GM04503 (cell line): Measurements from ENCODE around the gene SVEP1.
"Not testable (repeated sequence)": the region's sequence is repeated elsewhere in the genome, so short reads cannot be mapped to it uniquely, and the experiment has no call there.

Source experiments
- DNase-seq: peaks from one replicate; pipeline ENCODE4 v3.0.0-alpha.2; 2012; ENCODE audit warnings: low read depth

Gene SVEP1

DNA sequence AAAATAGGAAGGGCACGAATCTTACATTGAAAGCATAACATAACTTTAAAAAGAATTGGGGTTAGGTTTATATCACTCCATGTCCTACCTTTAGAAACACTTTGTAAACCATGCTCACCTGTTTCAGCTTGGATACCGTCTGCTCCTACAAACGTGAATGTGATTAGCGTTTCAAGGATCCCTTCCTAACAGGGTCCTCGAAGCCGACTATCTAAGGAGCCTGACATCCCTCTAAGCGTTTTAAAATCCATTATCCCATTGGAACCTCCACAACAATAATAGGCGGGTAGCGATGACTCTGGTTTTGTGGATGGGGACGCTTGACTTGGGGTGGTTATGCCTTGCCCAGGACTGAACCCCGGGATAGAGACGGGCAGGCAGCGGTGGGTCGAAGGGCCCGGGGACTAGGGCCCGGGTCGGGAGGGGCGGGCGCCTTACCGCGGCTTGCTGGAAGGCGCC lies 937 bp downstream of the SVEP1 start:
- DNase-seq, result no peak

DNA sequence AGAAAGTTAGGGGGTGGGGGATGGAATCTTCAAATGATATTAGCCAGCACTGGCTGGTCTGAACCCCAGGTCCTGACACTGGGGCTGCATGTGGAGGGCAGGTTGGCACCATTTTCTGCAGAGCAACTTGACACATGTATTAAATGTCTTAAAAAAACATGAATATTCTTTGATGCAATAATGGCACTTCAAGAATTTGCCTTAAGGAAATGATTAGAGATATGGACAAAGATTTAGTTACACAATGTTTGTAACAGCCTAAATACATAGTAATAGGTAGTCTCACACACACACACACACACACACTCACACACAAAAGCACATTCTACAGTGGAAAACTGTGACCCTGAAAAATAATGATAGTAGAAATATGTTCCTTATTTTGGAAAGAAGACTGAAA lies 3.6 kb downstream of the SVEP1 start:
- no peak for DNase-seq

DNA sequence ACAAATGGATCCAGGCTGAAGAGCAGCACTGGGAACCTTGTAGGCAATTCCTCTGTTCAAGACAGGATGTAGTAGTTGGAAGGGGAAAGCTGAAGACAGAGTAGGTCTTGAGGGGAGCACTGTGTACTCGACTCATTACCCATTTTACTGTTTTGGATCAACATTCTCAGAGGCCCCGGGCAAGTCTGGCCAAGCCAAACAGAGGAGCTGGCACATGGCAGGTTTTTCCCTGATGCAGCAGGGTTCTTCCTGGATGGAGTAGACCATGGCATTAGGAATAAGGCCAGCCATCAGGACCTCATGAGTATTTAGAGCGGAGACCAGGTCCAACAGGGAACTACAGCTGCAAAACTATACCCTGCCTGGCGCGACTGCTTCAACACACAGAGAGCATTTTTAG lies 4.4 kb downstream of the SVEP1 start:
- DNase-seq, result no peak

DNA sequence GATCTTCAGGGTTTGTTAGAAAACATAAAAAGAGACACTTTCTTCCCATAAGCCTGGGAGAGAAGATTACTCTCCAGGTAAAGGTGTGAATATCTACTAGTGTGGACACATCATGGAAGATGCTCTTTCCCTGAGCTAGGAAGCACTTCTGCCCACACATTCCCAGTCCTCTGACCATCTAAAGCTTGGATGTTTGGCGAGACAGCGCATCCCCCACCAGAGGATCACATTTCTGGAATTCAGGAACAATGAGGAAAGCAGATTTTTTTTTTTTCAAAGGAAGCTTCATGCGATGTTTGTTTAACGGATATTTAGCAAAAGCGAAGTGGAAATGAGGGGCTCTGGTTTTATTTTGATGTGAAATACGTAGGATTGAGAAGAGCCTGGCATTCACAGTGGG lies 6.2 kb downstream of the SVEP1 start:
- no peak for DNase-seq

DNA sequence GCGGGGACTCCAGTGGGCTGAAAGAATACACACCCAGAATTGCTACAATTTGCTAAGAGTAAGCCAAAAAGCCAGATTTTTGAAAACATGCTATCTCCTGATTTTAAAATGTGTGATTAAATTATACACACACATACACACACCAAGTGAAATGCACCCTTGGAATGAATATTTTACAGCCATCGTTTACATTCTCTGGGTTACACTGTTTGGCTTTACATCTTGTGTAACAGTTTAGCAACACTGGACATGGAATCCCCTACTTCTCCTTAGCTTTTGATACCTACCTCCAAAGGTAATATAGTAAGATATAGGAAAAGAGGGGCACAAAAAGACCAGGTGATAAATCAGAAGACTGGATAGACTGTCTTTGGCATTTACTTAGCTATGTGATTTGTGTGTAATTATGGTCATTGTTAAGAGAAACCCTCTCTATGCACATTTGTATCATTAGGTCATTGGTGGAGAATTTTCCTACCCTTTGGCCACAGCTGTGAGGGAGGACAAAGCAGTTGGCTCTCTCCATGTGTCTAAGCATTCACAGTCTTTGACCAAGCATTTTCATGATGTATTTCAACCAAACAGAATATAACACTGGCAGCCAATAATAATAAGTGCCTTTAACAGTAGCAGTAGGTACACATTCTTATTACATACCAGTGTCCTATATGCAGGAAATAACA lies 7.6 kb downstream of the SVEP1 start:
- DNase-seq, result no peak

DNA sequence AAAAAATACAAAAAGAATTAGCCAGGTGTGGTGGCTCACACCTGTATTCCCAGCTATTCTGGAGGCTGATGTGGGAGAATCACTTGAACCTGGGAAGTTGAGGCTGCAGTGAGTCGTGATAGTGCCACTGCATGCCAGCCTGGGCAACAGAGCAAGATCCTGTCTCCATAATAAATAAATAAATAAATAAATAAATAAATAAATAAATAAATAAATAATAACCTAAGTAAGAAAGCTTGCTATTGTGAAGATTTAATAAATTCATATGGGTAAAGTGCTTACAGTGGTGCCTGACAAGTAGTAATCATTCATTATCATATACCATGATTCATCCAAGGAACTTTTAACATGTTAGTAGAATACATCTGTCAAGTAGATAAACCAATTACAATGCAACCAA lies 13.4 kb downstream of the SVEP1 start:
- DNase-seq, result no peak

DNA sequence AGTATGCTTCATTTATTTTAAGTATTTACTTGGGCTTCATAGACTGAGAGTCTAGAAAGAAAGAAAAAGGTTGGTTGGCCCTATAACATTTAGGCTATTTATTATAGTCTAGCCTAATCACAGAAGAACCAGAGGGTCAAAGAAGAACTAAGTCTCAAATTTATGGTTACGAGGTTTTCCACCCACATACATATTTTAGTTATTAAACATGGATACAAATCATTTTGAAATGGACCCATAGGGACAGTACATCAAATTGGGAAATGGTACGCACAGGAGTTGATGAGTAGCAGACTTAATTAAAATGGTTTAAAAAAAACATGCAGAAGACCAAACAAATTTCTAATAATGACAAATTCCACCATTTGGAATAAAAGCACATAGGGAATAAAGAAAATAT lies 17.7 kb downstream of the SVEP1 start:
- no peak for DNase-seq

DNA sequence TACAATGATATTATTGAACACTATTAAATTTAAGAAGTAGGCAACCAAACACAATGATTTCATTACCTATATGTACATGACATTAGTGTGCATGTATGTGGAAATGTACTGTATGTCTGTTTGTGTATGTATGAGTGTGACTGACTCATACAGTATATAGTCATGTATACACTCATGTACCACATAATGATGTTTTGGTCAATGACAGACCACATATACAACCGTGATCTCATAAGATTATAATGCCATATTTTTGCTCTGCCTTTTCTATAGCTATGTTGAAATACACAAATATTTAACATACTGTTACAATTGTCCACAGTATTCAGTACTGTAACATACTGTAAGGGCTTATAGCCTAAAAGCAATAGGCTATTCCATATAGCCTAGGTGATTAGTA lies 19.7 kb downstream of the SVEP1 start:
- DNase-seq, result no peak

DNA sequence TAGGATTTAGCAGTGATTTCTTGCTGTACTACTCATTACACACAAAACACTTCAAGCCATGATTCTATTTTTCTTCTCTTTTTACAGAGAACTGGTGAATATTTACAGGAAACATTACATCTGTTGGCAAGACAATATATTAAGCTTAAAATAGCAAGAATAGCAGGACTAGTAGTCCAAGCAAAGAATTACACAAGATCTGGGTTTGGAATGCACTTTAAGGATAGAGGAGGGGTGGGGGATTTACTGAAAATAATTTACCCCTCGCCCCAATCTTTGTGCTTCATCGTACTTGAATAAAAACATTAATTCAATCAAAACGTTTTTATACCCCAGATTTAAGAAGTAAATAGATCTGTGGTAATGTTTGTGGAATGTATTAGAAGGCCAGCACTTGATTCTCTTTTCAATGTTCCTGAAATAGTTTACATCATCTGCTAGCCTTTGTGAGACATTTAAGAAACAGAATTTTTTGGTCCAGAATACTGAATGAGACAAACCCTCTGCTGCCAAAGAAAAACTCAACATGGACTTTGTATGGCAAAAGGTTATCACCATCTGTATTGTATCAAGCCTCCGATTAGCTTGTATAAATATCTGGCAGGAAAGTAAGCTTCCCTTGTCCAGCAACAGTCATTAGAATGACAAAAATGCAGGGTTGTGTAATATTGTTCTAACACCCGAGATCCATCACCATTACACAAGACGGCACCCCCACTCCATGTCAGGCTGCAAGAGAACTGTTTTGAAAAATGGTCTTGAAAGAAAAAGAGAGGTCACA lies 23.8 kb downstream of the SVEP1 start:
- DNase-seq, result peak; percentile 86

DNA sequence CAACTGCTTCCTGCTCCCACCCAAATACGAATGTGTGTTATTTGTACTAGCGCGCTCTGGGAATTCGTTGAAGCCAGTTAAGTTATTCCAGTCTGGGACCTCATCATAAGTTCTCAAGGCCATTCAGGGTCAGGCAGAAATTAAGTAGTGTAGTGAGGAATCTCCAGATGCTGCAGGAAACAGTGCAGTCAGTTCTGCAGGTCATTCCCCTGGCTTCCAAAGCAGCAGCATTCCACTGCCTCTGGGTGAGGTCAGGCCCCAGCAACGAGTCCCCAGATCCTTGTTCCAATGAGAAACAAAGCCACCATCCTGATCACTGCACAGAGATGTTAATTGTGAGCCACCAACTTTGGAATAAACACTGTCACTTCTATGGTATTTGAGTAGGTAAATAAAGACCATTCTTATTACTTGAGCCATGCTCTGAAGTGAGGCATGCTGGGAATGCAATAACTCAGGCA lies 33.1 kb downstream of the SVEP1 start:
- no peak for DNase-seq

DNA sequence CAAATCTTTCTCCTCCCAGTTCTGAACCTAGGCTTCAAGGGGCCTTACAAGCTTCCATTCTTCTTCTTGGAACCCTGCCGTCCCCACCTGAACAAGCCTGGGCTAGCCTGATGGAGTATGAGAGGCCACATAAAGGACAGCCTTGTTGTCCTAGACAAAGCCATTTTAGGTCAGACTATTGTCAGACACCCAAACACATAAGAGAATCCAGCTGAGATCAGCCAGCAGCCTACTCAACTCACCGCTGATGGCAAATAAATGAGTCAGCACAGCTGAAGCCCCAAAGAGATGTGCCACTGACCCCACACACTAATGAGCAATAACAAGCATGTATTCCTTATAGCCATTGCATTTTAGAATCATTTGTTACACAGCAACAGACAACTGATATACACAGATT lies 33.8 kb downstream of the SVEP1 start:
- DNase-seq, result no peak

DNA sequence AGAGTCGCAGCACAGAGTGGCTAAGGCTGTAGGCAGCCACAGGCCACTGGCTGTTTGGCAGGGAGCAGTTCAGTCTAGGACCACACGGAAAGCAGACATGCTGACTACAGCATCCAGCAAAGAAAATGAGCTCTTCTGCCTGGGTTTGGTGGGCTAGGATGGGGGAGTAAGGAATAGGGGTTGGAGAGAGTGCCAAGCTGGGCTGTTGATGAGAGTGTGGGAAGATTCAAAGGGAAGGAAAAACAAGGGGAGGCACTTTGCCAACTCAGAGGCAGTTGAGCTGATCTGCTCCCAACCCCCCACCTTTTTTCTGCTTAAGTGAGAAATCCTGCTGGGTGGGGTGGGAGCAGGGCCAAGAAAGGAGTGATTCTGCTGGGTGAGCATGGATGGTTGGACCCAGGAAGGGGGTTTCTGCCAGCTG lies 35.9 kb downstream of the SVEP1 start:
- no peak for DNase-seq

DNA sequence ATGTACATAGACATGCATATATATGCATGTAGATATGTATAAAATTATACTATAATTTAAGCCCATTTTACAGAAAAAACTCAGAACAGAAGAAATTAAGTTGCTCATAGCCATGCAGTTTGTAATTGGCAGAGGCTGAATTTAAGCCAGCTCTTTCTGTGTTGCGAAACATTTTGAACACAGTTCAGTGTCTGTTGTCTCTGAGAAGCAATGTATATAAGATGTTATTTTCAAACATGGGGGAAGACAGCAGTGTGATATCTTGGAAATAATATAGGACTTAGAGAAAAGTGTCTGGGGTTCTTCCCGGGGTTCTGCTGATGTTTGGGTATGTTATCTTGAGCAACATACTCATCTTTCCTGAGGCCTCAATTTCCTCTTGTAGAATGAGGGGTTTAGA lies 37.6 kb downstream of the SVEP1 start:
- no peak for DNase-seq

DNA sequence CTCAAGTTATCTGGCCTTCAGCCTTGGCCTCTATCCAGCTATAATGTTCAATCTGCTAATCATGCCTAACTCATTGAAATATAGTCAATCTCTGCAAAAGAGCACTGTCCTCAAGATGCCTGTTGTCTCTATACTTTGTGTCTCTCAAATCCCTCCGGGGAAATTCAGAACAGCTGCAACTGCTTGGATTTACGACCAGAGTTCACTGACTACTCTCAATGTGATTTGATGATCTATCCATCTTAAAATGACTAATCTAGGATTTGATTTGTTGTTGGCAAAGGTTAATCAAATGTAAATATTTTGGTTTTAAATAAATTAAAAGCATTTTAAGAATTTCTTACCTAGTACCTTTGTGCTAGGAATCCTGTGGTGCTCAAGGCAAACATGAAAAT lies 40.9 kb downstream of the SVEP1 start:
- DNase-seq, result no peak

DNA sequence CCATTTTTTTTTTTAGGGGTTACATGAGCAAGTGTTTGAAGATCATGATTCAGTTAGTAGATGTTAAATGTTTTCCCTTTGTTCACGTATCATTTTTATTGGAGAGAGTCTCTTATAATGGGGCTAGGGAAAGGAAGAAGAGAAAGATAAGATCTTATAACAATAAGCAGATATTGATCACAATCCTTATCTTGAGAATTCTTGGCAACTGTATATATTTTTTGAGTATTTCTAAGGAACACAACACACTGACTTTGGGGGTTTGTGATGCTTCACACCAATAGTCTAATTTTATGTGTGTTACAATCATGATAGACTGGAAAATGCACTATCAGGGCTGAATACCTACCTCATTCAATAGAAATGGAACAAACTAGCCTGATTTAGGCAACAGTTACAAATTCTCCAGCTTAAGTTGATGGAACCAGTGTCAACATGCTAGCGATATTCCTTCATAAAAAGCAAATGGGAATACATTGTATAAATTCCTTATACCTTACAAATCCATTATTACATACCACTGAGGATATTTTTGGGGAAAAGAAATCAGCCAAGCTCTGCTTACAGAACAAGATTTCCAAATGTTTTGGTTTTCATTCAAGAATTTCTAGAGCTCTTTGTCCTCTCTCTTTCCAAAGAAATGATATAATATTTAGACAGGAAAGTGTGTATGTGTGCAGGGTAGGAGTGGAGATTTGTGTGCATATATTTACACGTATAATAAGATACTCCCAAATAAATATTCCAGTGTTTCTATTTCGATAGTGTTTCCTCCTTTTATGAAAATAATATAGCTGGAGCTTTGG lies 41.5 kb downstream of the SVEP1 start:
- DNase-seq, result peak; percentile 50

DNA sequence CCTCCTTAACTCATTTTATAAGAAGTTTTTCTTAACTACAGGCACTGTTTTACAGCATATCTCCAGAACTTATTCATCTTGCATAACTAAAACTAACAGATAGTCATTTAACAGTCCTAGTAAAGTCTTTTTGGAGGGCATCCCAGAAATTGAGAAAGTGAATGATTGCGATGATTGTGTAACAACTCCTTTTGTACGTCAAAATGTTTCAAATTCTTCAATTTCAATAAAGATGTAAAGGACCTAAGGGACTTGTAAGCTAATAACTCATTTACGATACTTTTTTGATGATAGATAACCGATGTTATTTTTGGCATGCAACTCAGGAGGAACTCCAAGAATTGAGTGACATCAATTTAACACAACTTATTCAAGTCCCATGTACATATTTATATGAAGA lies 42.7 kb downstream of the SVEP1 start:
- peak; percentile 71 for DNase-seq

DNA sequence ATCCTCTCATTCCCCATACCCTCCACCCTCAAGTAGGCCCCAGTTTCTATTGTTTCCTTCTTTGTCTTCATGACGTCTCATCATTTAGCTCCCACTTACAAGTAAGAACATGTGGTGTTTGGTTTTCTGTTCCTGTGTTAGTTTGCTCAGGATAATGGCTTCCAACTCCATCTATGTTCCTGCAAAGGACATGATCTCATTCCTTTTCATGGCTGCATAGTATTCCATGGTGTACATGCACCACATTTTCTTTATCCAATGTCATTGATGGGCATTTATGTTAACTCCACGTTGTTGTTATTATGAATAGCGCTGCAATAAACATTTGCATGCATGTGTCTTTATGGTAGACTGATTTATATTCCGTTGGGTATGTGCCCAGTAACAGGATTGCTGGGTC lies 45.4 kb downstream of the SVEP1 start:
- DNase-seq, result not testable (repeated sequence)

DNA sequence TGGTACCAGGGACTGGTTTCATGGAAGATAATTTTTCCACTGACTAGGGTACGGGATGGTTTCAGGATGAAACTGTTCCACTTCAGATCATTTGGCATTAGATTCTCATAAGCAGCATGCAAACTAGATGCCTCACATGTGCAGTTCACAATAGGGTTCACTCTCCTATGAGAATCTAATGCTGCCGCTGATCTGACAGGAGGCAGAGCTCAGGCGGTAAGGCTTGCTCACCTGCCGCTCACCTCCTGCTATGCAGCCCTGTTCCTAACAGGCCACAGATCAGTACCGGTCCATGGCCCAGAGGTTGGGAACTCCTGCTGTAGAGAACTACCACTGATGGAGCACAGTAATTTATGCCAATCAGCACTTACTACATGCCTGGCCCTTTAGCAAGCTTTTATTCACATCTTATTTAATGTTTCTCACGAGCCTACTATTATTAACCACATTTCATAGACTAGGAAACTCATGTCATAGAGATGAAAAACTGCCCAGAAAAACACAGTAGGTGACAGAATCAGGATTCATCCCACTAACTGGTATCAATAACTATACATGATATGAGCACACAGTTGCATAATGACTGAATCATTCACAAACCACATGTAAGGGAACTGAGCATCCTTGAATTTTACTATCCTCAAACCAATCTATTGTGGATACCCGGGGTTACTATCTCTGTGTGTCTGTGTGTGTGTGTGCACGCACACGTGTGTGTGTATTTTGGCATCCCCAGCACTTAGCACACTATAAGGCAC lies 46.5 kb downstream of the SVEP1 start:
- DNase-seq, result no peak

DNA sequence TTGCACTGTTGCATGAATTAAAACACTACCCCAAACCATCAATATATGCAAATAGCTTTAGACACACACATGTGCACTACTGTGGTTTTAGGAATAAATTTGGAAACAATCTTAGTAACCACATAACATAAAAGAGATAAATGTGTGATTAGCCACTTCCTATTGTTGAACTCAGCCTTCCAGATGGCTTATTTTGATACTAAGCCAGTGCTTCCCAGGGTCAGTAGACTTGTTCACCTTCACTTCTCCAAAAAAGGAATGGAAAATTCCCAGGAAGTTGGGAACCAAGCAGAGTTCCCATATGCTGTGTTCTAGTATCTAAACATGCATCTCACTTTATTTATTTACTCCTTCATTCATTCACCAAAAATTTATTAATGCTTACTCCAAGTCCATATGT lies 47.8 kb downstream of the SVEP1 start:
- DNase-seq, result no peak

DNA sequence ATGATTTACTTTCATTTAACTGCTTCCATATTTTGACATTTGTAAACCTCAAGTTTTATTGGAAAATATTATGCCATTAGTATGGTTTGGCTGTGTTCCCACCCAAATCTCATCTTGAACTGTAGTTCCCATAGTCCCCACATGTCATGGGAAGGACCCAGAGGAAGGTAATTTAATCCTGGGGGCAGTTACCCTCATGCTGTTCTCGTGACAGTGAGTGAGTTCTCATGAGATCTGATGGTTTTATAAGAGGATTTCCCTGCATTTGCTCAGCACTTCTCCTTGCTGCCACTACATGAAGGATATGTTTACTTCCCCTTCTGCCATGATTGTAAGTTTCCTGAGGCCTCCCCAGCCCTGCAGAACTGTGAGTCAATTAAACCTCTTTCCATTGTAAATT lies 48.3 kb downstream of the SVEP1 start:
- not testable (repeated sequence) for DNase-seq

DNA sequence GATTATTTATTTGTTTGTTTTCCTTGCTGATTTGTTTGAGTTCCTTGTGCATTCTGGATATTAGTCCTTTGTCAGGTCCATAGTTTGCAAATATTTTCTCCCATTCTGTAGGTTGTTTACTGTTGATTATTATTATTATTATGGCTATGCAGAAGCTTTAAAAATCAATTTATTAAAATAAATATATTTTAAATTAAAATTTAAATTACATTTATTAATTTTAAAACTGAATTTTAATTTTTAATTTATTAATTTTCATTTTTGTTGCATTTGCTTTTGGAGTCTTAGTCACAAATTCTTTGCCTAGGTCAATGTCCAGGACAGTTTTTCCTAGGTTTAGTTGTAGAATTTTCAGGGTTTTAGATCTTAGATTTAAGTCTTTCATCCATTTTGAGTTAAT lies 50.9 kb downstream of the SVEP1 start:
- no peak for DNase-seq

DNA sequence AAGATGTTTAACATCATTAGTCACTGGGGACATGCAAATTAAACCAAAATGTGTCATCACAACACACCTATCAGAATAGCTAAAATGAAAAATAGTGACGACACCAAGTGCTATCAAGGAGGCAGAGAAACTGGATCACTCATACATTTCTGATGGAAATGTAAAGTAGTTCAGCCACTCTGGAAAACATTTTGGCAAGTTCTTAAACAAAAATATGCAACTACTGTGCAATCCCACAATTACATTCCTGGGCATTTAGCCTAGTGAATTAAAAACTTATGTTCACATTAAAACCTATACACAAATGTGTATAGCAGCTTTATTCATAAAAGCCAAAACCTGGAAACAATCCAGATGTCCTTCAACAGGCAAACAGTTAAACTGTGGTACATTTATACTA lies 53.1 kb downstream of the SVEP1 start:
- no peak for DNase-seq
